ENCODE results near the gene AGAP1.

Gene AGAP1

DNA sequence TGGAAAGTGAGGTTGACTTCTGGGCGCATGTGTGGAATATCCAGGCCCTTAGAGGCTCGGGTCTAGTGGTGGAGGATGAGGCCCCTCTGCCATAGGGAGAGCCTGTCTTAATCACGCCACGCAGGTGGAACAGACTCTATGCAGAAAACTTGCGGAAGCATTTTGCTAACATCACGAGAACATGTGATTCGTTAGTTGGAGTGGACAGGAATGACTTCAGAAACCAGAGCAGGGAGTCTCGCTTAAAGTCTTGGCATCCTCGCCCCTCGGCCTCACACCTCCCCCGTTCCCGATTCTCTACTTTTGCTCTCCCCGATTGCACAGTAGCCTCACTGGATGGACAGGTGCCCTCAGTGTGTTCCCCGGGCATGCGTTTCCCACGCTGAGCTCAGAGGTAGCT, 340.9 kb downstream of the AGAP1 start:
- no peak for DNase-seq

DNA sequence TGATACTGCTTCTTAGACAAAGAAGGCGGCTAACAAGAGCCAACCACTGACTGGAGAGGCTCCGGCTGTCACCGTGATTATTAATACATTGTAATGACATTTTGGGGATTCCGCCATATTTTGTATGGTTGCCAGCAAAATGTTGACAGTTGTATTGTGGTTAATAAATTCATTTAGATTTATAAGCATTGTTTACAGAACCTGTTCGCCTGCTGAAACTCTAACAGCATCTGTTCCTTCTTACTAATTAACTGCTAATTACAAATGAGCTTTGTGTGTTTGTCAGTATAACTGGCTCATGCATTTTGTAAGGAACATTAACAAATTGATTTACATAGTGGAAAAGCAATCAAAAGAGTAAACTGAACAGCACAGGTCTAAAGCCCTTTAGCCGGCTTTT, 342.0 kb downstream of the AGAP1 start:
- DNase-seq, result no peak

- DNase-seq, result no peak
Observed at GRCh38 chr2:235836491-235836911, 342.7 kb downstream of the AGAP1 start.

GRCh38 chr2:235839226-235839625, 345.4 kb downstream of the AGAP1 start:
- no peak for DNase-seq

DNA sequence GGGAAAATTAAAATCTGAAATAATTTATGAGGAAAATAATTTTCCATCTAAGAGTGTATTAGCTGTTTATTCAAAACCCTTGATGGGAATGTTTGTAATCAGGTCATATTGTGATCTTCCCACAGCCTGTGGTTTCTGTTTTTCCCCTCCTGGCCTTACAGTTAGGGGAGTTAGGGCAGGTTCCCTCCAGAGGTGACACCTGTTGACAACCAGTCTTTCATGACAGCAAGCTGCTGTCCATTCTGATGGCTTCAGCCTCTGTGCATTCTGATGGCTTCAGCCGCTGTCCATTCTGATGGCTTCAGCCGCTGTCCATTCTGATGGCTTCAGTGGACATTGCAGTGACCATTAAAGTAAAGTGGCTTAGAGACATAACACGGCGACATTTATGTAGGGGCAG, 346.1 kb downstream of the AGAP1 start:
- no peak for DNase-seq

DNA sequence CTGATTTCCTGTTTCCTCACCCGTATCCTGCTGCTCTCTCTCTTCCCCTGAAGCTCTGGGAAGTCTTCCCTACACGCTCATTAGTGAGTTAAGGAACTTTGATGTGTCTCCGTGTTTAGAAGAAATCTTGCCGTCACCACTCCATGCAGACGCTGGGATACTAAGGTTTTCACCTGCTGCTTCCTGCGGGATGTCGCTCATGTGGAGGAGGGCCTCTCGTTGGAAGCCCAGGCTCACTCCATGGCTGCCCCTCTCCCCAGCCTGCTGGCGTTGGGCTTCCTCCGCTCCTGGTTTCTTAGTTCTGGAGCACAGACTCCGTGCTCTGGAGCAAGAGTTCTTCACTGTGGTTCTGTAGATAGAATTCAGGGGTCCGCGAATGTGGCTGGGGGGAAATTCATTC, 348.0 kb downstream of the AGAP1 start:
- DNase-seq, result no peak

DNA sequence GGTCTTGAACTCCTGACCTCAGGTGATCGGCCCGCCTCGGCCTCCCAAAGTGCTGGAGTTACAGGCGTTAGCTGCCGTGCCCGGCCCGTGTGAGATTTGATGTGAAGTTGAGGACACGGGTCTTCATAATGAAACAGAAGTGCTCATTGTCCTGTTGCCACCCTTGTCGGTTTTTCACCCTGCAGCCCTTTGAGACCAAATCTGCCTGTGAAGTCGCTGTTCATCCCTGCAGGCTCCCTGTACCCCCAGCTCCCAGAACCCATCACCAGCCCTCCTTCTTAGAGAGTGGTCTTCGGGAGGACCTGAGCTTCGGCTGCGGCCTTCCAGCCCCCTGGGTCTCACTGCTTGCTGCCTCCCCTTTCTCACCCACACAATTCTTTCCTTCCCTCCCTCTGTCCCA, 349.1 kb downstream of the AGAP1 start:
- no peak for DNase-seq

GRCh38 chr2:235843591-235844395, 349.9 kb downstream of the AGAP1 start:
- DNase-seq, result no peak

GRCh38 chr2:235844561-235844960, 350.7 kb downstream of the AGAP1 start:
- DNase-seq, result no peak

- DNase-seq, result no peak
Observed at GRCh38 chr2:235845245-235845644, 351.4 kb downstream of the AGAP1 start.

DNA sequence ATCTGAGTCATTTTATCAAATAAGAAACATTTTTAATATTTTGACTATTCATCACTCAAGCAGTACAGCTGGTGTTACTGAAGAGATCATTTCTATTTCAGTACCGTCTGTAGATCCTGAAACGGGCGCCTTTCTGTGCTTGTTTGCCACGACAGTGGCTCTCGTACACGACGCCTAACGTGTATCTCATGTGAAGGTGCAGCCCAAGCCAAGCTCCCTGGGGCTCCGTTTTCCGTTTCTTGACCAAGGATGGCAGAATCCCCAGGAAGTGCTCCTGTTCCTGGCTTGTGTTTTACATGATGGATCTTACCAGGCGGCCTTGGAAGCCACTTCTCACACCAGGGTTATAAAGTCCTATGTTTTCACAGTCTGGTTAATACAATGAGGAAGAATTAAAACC, 353.7 kb downstream of the AGAP1 start:
- no peak for DNase-seq

DNA sequence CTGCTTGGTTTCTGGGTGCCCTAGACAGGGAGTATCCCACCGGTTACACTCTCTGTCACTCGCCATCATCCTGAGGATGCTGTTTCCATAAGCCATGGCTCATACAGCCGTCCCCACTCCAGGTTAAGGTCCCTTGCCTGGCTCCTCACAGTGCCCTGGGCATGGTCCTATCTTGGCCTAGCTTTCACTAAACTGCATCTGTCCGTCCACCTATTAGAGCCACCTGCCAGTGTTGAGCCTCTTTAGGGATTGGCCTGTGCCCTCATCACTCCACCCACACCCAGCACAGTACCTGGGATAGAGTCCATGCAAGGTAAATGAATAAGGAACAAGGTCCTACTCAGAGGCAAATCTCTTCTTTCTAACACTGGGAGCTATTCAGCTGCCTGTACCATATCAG, 354.2 kb downstream of the AGAP1 start:
- no peak for DNase-seq

GRCh38 chr2:235848946-235849345, 355.1 kb downstream of the AGAP1 start:
- no peak for DNase-seq

DNA sequence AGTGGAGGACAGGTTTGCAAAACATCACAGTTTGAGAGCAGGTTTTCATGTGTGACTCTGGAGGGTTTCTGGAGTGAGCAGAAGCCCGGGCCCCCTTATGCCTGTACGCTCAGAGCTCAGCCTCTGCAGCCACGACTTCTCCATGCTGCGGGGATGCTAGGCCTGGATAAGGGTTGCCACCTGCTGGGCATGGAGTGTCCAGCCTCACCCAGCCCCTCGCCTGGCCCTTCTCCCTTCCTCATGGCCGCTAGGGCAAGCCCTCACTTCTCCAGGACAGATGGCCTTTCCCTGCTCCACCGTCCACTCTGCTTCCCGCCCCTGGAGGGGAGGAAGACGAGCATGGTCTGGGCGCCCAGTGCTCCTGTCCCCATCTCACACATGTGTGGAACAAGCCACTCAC, 355.6 kb downstream of the AGAP1 start:
- DNase-seq, result no peak

GRCh38 chr2:235850289-235850688, 356.4 kb downstream of the AGAP1 start:
- DNase-seq, result no peak

DNA sequence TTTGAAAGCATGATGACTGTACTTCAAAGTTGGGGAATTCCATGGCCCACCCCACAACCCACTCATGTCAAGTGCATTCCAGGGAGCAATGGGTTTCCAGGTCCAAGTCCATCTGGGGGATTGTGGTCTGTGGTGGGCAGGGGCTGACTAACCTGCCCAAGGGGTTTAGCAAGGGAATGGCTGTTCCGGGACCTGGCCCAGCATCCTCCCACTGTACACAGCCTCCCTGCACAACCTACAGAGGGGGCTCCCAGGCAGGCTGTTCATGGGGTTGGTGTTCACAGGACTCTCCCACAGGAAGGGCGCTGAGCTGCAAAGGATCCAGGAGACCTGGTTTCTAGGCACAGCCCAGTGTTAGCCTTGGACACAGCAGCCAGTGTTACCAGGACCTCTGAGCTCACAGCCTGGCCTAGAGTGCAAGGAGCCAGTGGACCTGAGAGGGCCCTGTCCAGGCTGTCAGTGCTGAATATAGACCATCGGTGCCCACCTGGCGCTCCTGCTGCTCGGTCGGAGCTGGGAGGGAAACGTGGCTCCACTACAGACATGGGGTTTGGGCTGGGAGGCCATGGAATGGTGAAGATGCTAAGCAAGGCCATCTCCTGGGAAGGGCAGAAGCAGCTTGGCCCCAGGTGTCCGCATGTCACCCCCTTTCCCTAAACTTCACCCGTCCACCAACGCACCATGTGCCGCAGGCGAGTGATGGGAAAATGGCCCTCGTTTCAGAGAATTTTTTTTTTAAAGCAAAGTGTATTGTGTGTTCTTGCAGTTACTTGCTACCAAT, 357.1 kb downstream of the AGAP1 start:
- DNase-seq, result no peak

- DNase-seq, result no peak
Observed at GRCh38 chr2:235851828-235852525, 358.1 kb downstream of the AGAP1 start.

DNA sequence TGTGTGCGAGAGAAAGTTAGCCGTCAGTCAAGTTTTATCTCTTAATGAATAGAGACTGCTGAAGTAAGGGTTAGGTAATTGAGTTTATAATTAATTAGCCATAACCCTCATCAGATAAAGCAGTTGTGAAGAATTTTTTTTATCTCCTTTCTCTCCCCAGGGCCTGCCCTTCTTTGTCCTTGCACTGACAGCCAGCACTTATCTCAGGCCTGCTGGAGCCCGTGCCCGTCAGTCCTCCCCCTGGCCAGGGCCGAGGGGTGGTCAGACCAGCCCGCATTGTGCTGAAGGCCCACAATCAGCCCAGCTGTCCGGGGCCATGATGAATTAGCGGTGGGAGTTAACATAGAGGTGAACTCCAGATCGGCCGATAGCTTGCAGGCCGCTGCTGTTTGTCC, 358.7 kb downstream of the AGAP1 start:
- DNase-seq, result no peak

GRCh38 chr2:235854276-235854675, 360.4 kb downstream of the AGAP1 start:
- DNase-seq, result no peak

- no peak for DNase-seq
Observed at GRCh38 chr2:235855011-235855410, 361.2 kb downstream of the AGAP1 start.

DNA sequence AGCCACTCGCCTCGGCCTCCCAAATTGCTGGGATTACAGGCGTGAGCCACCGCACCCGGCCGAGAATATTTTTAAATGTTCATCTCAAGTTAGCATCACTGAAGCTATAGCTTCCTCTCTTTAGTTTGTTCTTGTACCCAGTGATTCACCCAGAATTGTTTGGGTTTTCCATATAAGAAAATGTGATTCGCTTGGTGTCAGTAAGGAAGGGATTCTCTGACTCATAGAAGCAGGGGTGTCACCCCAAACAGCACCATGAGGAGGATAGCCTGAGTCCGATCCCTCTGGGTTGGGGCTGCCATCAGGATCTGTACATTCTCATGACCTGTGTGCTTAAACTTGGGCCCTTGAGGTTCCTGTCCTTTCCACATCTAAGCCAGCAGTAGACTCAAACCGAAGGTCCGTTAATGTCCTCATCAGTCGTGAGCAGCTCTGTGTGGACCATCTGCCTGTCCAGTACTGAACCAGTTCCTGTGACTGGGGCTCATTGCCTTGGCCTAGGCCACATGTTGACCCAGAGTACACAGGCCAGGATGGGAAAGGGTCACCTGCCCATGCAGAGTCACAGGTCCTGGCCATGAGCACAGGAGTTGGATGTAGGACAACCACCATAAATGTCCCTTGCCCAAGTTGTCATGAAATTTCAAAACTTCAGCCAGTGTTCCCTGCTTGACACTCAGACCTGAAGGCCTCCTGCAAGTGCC, 362.5 kb downstream of the AGAP1 start:
- no peak for DNase-seq

GRCh38 chr2:235857598-235857997, 363.8 kb downstream of the AGAP1 start:
- no peak for DNase-seq

GRCh38 chr2:235858881-235859280, 365.0 kb downstream of the AGAP1 start:
- DNase-seq, result no peak
